ENCODE results near the gene NRCAM. TPM values are rescaled to one million over a fixed set of nuclear protein-coding genes. Genes with fewer than 3 reads are reported as not detected.

The NRCAM gene
- total RNA-seq, 1 donor from 2014 or later, result 39.0 TPM

DNA sequence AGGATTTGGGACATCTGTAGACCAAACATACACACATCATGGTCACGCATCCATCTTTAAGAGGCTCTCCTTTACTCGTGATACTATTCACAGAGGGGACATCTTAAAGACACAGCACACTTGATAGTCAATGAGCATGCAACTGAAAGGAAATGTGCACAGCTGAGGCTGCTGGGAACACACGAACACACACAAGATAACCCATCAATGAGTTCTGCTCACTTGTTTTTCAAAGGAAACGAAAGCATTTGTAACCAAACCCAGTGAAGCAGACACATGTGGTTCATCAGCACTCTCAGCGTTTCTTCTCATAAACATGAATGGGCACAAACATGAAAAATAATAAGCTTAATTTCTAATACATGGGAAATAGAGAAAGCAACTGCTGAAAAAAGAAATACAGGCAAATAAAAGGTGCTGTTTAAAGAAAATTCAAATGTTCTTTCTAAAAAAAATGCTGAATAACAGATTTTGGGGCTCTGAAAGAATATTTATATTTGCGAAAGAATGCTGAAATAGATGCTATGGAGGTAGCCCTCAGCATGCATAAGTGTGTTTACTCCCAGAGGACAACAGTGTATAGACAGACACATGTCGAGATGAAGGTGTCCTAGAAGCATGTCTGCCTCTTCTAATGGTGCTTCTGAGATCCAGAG lies 266.4 kb downstream of the NRCAM start:
- DNase-seq (ENCODE audit: low read depth), result no peak
- Histone ChIP-seq H3K27me3 (ENCODE audit: control insufficient read depth, insufficient read depth, low read length) (no peaks in the 10 kb centered on the region), H3K4me3 (ENCODE audit: low read depth, low read length) (no peak overlapping the region), H3K36me3 (ENCODE audit: control insufficient read depth, insufficient read depth, low read length) (peaks cover 1% of the 10 kb centered on the region)
- no peak for TF ChIP-seq CTCF (IDR thresholded peaks at IDR 0.05; ENCODE audit: insufficient read depth, low read length, poor library complexity, severe bottlenecking)

- Histone ChIP-seq H3K4me3 (ENCODE audit: low read depth, low read length) (no peak overlapping the region), H3K27me3 (ENCODE audit: control insufficient read depth, insufficient read depth, low read length) (no peaks in the 10 kb centered on the region), H3K36me3 (ENCODE audit: control insufficient read depth, insufficient read depth, low read length) (peaks cover 1% of the 10 kb centered on the region)
- no peak for DNase-seq (ENCODE audit: low read depth)
- TF ChIP-seq CTCF (IDR thresholded peaks at IDR 0.05; ENCODE audit: insufficient read depth, low read length, poor library complexity, severe bottlenecking), result no peak
Observed at GRCh38 chr7:108188724-108189123, 267.5 kb downstream of the NRCAM start.

DNA sequence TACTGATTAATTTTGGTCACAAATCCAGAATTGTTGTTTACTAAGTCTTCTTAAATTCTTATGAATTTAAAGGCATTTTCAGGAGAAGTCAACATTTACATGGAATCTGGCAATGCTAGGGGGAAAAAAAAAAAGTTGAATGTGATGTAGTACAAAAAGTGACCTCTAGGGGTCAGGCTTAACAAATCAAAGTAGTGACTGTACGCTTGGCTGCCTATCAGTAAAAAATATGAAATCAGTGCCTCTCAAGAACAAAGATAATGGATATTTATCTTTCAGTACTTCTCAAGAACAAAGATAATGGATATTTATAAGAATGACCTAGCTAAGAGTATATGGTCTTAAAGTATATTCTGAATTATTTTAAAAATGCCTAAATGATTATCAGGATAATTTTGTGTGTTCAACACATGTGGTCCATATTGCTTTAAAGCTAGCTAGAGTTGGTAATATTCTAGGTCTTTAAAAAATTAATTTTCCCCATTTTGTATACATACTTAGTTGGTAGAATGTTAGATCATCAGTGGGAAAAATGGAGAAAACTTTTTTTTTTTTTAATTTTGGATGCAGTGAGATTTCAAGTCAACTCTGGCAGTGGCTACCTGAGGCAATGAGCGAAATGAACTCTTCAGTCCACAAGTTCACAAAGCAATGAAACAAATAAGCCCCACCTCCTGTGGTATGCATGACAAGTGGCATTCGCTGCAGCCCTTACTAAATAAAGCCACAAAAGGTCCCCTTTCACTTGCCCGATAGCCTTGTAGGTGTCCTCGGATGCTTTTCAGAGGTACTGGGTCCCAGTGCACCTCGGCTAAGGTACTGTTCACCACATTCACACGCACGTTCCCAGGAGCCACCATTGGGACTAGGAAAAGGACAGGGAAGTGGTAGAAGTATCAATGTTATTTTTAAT lies 274.9 kb downstream of the NRCAM start:
- no peak for DNase-seq (ENCODE audit: low read depth)
- H3K27me3 ChIP-seq (ENCODE audit: control insufficient read depth, insufficient read depth, low read length), result no peaks in the 10 kb centered on the region
- no peak overlapping the region for H3K4me3 ChIP-seq (ENCODE audit: low read depth, low read length)
- no peaks in the 10 kb centered on the region for H3K36me3 ChIP-seq (ENCODE audit: control insufficient read depth, insufficient read depth, low read length)
- peak; percentile 52 for TF ChIP-seq CTCF (IDR thresholded peaks at IDR 0.05; ENCODE audit: insufficient read depth, low read length, poor library complexity, severe bottlenecking)

DNA sequence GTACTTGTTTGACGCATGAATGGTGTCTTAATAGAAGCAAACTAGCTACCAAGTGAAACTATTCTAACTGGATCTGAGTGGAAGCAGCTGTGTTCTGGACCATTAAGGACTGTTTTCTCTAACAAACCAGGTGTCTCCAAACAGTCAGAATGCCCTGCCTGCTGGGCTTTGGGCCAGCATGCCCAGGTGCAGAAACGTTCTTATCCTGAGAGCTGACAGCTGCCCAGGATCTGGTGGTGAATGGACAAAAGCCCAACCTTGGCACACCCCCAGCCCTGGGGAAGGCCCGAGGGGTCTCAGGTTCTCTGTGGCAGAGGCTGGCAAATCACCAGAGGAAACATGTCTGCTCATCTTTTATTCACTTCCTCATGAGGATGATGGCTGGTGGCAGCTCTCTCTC lies 277.8 kb downstream of the NRCAM start:
- no peaks in the 10 kb centered on the region for H3K36me3 ChIP-seq (ENCODE audit: control insufficient read depth, insufficient read depth, low read length)
- DNase-seq (ENCODE audit: low read depth), result no peak
- TF ChIP-seq CTCF (IDR thresholded peaks at IDR 0.05; ENCODE audit: insufficient read depth, low read length, poor library complexity, severe bottlenecking), result no peak
- no peak overlapping the region for H3K4me3 ChIP-seq (ENCODE audit: low read depth, low read length)
- no peaks in the 10 kb centered on the region for H3K27me3 ChIP-seq (ENCODE audit: control insufficient read depth, insufficient read depth, low read length)

- no peak for DNase-seq (ENCODE audit: low read depth)
- TF ChIP-seq CTCF (IDR thresholded peaks at IDR 0.05; ENCODE audit: insufficient read depth, low read length, poor library complexity, severe bottlenecking), result no peak
- Histone ChIP-seq H3K4me3 (ENCODE audit: low read depth, low read length) (no peak overlapping the region), H3K27me3 (ENCODE audit: control insufficient read depth, insufficient read depth, low read length) (no peaks in the 10 kb centered on the region), H3K36me3 (ENCODE audit: control insufficient read depth, insufficient read depth, low read length) (no peaks in the 10 kb centered on the region)
Observed at GRCh38 chr7:108171164-108171563, 285.1 kb downstream of the NRCAM start.

All from kidney epithelial cell (primary cell).